Ovary (tissue), 9 donors: Measurements from ENCODE around the gene ZNF423. TPM values are rescaled to one million over a fixed set of nuclear protein-coding genes. Genes with fewer than 3 reads are reported as not detected.

ENCODE experiments used
- DNase-seq, 5 donors: peaks; one replicate each; pipeline ENCODE4 v3.0.0-alpha.2; 2019 to 2020
- H3K27ac ChIP-seq, 2 donors: fragments of 200-600 bp; one replicate each; pipeline versions ENCODE4 v1.5.1 to v1.8.0; 2019 to 2022
- H3K27me3 ChIP-seq: fragments of 200-600 bp; one replicate; pipeline ENCODE4 v1.8.0; 2022
- H3K36me3 ChIP-seq: fragments of 200-600 bp; sonication (generic); one replicate; pipeline ENCODE4 v1.5.1; 2019
- H3K4me1 ChIP-seq: one replicate; pipeline ENCODE4 v1.8.1; 2013; ENCODE audit warnings: mild to moderate bottlenecking, moderate library complexity; ENCODE audit not compliant: insufficient read depth
- H3K4me3 ChIP-seq: fragments of 200-600 bp; sonication (generic); one replicate; pipeline ENCODE4 v1.5.1; 2017
- H3K9me3 ChIP-seq, 2 donors: fragments of 200-600 bp in 1 of 2; sonication (generic) in 1 of 2; one replicate each; pipeline versions ENCODE4 v1.5.1 to v1.8.1; 2013 to 2019; ENCODE audit warnings: mild to moderate bottlenecking in 1 of 2, moderate library complexity in 1 of 2
- CTCF ChIP-seq, 3 donors: fragments of 450-650 bp in 2 of 3; fragments of 200-600 bp in 1 of 3; IDR thresholded peaks; one replicate each; pipeline versions ENCODE4 v1.5.1 to v1.8.0; 2016 to 2022; ENCODE audit warnings: antibody characterized with exemption in 3 of 3, mild to moderate bottlenecking in 1 of 3
- EP300 ChIP-seq: sonication (generic); formaldehyde crosslinking; IDR thresholded peaks from one replicate; pipeline ENCODE4 v1.6.1; 2017; ENCODE audit warnings: antibody characterized with exemption
- POLR2A ChIP-seq: fragments of 450-650 bp; IDR thresholded peaks from one replicate; pipeline ENCODE4 v1.6.1; 2017; ENCODE audit warnings: antibody characterized with exemption, mild to moderate bottlenecking, moderate library complexity
- WGBS, 3 donors: extraction: QIAGEN DNeasy Blood & Tissue Kit in 1 of 3; methylation state at CpG; one replicate each; pipeline versions ENCODE4 v1.1.5 to v1.1.7; 2013 to 2017; 5-methylcytosine and 5-hydroxymethylcytosine counted together
- intact Hi-C, 4 donors: fragments of 100-400 bp; cut with DNase I; formaldehyde crosslinking; loops; one replicate each; pipeline versions ENCODE4 v1.11.0 to v1.15.1; 2022 to 2023
- polyA plus RNA-seq, 2 donors: library from polyadenylated mRNA; stranded (reverse); fragments of 200-250 nt in 1 of 2; fragments of 350-450 nt in 1 of 2; fragmentation: Illumina TruSeq in 1 of 2; extraction: RNeasy Lipid Tissue Mini Kit (QIAGEN cat#74804) in 1 of 2; gene quantifications; one replicate each; pipeline ENCODE4 v1.2.3, GENCODE V29; 2013 to 2014
- total RNA-seq, 7 donors: library from RNA; depleted of rRNA in 2 of 7; stranded (reverse); fragments of >200 nt in 2 of 7; fragmentation: NEBNext Ultra II Directional in 3 of 7; extraction: Animal tissue kit (Norgen Biotek cat#: 25700) in 3 of 7; gene quantifications; one replicate each; pipeline versions ENCODE4 v1.1.0 to v1.2.4, GENCODE V29; 2016 to 2023
- donor health status: DM: no; HTN: no; CAD: no; lungs with moderate emphysema.
- donor health status: DM: no; HTN: no; CAD: no.
- donor health status: Bipolar disorder and iron deficiency.
- donor health status: DM: yes; HTN: yes; CAD: no.
- donor health status: DM: no; HTN: no; CAD: no.
- donor health status: DM: yes; HTN: yes; CAD: no.

ZNF423 gene
- total and polyA plus RNA-seq, 9 donors: 3.3 to 40.3 (median 12.4) TPM

- H3K27me3 ChIP-seq: no peaks in the 10 kb centered on the region
- no peak overlapping the region for H3K27ac ChIP-seq
- 82 to 83% (median 82%) methylated on average over 5 of the region's 5 CpGs for WGBS, 3 donors
- H3K9me3 ChIP-seq: no peaks in the 10 kb centered on the region
- TF ChIP-seq EP300 (no peak), CTCF (IDR thresholded peaks at IDR 0.05) (no peak), POLR2A (no peak)
- H3K36me3 ChIP-seq: no peaks in the 10 kb centered on the region
- intact Hi-C loops: no loop called here
- H3K4me1 ChIP-seq: peaks cover 6% of the 10 kb centered on the region
- H3K4me3 ChIP-seq: no peak overlapping the region
- DNase-seq: no peak
Measured at GRCh38 chr16:49693445-49693844, 162.5 kb downstream of the ZNF423 start.

GRCh38 chr16:49690778-49691177 lies 165.1 kb downstream of the ZNF423 start:
- intact Hi-C loops: no loop called here
- no peaks in the 10 kb centered on the region for H3K4me1 ChIP-seq
- no peak overlapping the region for H3K27ac ChIP-seq
- TF ChIP-seq EP300: no peak
- TF ChIP-seq POLR2A: no peak
- TF ChIP-seq CTCF (IDR thresholded peaks at IDR 0.05): no peak
- H3K9me3 ChIP-seq: no peaks in the 10 kb centered on the region
- H3K36me3 ChIP-seq: no peaks in the 10 kb centered on the region
- no peaks in the 10 kb centered on the region for H3K27me3 ChIP-seq
- no peak overlapping the region for H3K4me3 ChIP-seq
- DNase-seq: no peak
- 89 to 93% (median 89%) methylated on average over 13 of the region's 13 CpGs for WGBS, 3 donors

GRCh38 chr16:49688036-49688697 lies 167.7 kb downstream of the ZNF423 start:
- no peaks in the 10 kb centered on the region for H3K27me3 ChIP-seq
- TF ChIP-seq CTCF (IDR thresholded peaks at IDR 0.05): no peak
- no peak for TF ChIP-seq POLR2A
- TF ChIP-seq EP300: no peak
- 88 to 91% (median 90%) methylated on average over 16 of the region's 16 CpGs for WGBS, 3 donors
- intact Hi-C loops: no loop called here
- H3K27ac ChIP-seq: no peak overlapping the region
- H3K4me1 ChIP-seq: no peaks in the 10 kb centered on the region
- H3K4me3 ChIP-seq: no peak overlapping the region
- H3K9me3 ChIP-seq: no peaks in the 10 kb centered on the region
- no peak for DNase-seq
- H3K36me3 ChIP-seq: no peaks in the 10 kb centered on the region

- no peak overlapping the region for H3K4me3 ChIP-seq
- DNase-seq: no peak
- 83 to 90% (median 88%) methylated on average over 8 of the region's 8 CpGs for WGBS, 3 donors
- TF ChIP-seq POLR2A: no peak
- no peak for TF ChIP-seq EP300
- TF ChIP-seq CTCF (IDR thresholded peaks at IDR 0.05): no peak
- no peaks in the 10 kb centered on the region for H3K36me3 ChIP-seq
- no peaks in the 10 kb centered on the region for H3K27me3 ChIP-seq
- intact Hi-C loops: no loop called here
- H3K27ac ChIP-seq: no peak overlapping the region
- no peaks in the 10 kb centered on the region for H3K4me1 ChIP-seq
- no peaks in the 10 kb centered on the region for H3K9me3 ChIP-seq
Measured at GRCh38 chr16:49687476-49688002, 168.4 kb downstream of the ZNF423 start.
